Fibroblast of peridontal ligament (primary cell): ENCODE data around the gene BDH1.

ENCODE experiments used
- DNase-seq: peaks from one replicate; pipeline ENCODE4 v3.0.0-alpha.2; 2010; ENCODE audit errors: extremely low read depth

Gene BDH1

DNA sequence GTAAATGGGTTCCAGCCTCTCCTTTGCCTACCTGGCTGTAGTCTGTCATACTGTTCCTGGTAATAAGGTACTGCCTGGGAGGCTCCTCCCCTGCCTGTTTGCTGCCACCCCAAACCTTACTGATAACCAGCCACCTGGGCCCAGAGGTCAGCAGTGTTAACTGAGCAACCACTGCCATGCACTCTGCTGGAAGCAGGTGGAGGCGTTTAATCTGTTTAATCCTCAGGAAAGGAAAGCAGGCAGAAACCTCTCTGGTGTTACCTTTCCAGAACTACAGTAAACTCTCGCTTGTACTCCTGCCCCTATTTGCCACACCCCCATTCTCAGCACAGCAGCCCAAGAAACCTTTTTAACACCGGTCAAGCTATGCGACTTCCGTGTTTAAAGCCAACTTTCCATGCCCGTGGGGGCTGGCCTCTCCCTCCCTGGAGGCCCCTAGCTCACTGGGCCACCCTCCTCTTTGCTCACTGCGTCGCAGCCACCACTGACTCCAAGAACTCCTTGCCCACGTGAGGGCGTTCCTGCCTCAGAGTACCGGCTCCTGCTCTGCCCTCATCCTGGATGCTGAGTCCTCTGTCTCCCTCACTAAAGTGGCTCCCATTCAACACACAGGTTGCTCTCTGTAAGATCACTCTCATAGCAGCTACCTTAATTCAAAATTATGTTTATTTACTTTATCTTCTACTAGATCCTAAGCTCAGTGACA lies 8.3 kb downstream of the BDH1 start:
- DNase-seq, result no peak

DNA sequence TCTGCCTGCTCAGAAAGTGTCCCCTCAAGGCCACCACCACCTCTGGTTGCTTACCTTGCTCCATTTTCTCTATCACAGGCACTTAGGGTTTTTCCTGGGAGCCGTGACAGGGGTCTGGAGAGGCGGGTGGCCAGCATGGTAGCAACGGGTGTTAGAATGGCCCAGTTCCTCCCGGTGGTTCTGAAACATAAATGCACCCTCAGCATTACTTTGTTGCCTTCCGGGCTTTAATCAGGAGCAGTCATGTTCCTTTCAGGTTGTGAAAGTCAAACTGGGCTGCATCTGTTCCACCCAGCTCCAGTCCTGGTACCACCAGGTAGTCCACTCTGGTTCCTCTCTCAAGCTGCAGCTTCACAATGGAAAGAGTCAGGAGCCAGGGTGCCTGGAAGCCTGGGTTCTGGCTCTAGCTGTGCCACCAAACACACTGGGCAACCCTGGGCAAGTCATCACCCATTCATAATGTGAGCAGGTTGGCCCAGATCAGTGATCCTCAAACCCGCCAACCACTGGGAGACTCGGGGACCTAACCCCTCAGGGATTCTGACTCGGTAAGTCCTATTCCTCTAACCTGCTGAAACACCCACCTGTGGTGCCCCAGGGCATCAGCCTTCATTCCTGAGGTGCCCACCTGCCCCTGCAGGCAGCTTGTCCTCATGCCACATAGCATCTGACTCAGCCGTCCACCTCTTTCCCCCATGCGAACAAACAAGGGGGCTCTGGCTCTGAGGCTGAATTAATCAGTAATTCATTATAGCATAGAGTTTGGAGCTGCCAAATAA lies 9.3 kb downstream of the BDH1 start:
- DNase-seq, result no peak

DNA sequence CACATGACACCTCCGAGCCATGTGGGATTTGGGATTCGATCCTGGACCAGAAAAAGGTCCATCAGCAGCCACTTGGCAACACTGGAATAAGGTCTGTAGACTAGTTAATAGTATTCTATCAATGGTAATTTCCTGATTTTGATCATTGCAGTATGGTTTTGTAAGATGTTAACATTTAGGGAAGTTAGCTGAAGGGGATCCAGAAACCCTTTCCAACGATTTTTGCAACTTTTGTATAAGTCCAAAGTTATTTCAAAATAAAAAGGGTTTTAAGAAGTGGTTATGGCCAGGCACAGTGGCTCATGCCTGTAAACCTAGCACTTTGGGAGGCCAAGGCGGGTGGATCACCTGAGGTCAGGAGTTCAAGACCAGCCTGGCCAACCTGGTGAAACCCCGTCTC lies 10.2 kb downstream of the BDH1 start:
- no peak for DNase-seq

DNA sequence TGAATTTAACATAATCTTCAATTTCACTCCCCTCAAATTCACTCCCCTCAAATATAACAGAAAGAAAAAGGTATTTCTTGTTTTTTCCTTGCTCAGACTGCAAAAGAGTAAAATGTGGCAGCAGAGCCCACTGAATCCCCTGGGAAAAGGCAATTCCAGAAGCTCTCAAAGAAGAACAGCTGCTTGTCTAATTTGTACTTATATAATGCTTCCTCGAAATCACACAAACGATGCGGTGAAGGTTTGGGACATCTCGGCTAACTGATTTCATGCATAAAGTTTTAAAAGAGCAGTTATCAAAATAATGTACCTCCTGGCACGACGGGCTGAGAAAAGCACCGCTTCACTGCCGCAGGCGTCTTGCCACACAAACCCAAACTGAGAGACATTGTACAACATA lies 10.7 kb downstream of the BDH1 start:
- no peak for DNase-seq

DNA sequence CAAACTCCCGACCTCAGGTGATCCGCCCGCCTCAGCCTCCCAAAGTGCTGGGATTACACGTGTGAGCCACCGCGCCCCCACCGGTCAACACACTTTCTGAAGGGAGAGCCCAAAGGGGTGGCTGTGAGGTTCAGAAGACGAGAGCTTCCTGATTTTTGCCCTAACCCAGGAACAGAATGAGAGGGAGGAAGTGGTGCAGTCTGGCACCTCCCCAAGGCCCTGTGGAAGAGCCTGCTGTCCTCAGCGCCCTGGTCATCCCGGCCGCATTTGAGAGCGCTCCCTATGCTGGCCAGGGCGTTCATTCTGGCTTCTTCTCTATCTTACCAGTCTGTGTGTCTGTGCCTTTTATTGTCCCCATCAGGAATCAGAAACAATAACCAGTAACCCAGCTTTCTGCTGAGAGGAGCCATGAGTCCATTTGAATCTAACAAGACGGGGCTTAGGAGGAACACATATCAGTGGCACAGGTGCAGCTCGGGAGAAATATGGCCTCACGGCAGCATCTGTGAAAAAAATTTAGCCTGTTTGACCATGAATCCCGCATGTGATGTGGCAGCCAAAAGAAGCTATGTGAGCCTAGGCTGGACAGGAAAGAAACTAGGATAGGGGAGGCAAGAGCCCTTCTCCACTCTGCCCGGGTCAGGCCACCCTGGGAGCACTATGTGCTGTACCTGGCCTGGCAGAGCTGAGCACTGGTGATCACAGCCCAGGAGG lies 12.9 kb downstream of the BDH1 start:
- no peak for DNase-seq

DNA sequence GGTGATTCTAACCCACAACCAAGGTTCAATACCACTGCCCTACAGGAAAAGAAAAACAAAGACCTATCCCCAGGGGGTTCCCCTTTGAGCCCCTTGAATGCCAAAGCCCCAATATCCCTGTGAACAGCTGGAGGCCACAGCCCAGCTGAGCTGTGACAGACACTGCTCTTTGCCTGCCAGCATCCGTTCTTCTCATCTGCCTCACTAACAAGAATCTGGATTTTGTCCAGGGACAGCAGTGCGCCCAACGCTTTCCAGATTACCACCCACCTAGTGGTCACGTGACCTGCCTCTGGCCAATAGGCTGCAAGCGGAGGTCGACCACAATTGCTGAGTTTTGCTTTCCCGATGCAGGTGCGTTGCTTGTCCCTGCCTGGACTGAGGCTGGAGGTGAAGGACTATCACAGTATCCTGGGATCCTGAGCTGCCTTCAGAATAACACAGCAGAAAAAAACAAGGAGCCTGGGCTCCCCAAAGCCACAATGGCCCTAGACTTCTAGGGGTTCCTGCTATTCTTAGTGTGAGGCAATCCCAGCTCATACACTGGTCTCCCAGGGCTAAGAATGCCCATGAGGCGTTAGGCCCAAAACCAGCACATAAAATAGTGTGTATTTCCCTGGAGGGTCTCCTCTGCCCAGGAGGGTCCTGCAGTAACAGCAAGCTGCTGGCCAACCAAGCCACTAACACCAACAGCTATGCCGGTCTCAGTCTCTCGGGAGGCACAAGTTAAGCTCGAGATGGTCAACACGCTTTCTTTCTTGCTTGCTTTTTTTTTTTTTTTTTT lies 13.8 kb downstream of the BDH1 start:
- peak; percentile 43 for DNase-seq

DNA sequence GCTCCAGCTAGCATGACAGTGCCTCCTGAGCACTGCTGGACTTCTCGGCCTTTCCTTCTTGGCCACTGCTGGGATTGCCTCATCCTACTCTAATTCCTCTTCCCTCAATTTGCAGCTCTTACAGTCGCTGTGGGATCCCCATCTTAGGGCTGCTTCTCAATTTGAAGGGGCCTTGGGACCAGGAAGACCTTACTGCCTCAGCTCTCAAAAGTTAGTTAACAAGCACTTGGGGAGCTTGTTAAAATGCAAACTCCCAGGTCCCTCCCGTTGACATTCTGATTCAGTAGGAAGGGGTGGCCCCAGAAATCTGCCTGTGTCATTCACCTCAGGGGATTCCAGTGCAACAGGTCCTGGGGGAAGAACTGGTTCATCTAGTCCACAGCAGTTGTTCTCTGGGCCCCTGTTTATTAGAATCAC lies 14.8 kb downstream of the BDH1 start:
- no peak for DNase-seq

DNA sequence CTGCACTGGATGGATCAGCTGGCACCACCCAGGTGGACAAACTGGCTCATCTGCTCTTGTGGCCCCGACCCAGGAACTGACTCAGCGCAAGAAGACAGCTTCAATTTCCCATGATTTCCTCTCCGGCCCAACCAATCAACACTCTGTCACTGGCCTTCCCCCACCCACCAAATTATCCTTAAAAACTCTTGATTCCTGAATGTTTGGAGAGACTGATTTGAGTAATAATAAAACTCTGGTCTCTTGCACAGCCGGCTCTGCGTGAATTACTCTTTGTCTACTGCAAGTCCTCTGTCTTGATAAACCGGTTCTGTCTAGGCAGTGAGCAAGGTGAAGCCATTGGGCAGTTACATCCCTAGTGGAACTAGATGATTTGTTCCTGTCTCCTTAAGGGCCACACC lies 16.1 kb downstream of the BDH1 start:
- no peak for DNase-seq

DNA sequence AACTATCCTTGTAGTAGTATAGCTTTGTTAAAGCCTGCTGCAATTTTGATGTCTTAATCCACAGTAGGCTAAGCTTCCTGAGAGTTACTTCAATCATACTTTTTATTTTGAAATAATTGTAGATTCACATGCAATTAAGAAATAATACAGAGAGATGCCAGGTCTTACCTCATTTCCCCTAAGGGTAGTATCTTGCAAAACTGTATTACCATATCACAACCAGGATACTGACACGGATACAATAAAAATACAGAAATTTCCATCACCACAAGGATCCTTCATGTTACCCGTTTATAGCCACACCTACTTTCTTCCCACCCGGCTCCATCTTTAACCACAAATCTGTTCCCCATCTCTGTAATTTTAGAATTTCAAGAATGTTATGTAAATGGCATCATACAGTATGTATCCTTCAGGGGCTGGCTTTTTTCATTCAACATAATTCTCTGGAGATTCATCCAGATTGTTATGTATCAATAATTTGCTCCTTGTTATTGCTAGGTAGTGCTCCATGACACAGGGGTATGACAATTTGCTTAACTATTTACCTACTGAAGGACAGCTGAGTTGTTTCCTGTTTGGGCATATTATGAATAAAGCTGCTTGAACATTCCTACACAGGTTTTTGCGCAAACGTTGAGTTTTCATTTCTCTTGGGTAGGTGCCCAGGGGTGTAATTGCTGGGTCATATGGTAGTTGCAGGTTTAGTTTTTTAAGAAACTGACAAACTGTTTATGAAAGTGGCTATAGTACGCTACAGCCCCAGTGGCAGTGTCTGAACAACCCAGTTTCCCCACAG lies 21.6 kb downstream of the BDH1 start:
- peak; percentile 36 for DNase-seq

DNA sequence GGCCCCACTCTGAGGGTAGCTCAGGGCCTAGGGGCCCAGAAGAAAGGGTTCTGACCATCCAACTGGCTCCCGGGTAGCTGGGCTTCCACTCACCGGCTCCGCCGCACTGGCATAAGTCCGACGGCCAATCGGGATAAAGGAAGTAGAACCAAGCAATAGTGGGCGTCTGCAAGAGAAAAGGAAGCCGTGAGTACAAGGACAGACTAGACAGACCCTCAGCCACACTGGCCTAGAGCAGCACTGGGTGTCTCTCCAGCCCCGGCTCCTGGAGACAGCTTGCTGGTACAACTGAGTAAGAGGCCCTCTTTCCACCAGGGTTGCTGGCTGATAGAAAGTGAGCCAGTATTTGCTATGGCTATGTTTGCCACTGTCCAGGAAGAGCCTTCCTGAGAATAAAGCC lies 22.4 kb downstream of the BDH1 start:
- no peak for DNase-seq

DNA sequence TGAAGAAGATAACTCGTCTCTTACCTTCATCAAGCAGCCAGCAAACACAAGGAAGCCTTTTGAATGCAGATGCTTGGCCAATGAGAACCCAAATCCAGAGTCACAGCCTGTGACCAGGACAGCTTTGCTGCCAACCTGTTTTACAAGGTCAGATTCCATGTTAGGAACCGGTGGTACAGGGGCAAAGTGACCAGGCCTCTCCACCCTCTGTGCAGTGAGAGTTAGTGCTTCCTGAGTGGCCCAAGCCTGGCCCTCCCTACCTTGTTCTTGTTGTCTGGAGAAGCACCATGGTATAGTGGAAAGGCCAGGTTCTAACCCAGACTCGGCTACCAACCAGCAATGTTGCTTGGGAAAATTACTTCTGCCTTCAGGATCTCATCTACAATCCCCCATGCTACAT lies 23.4 kb downstream of the BDH1 start:
- no peak for DNase-seq

DNA sequence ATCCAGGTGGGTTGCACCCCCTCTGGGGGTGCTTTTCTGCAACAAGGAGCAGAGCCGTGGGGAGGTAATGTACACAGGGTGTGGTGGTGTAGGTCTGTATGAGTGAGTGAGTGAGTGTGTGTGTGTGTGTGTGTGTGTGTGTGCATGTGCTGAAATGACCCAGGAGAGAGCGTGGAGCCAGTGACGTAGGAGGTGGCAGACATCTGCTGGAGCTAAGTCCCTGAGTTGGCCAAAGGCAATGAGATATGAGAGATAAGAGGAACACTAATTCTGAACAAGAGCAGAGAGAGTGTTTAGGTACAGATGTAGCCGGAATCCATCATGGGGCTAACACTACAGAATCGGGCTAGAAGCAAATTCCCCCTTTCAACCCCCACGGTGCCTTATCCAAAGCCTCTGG lies 27.6 kb downstream of the BDH1 start:
- no peak for DNase-seq

DNA sequence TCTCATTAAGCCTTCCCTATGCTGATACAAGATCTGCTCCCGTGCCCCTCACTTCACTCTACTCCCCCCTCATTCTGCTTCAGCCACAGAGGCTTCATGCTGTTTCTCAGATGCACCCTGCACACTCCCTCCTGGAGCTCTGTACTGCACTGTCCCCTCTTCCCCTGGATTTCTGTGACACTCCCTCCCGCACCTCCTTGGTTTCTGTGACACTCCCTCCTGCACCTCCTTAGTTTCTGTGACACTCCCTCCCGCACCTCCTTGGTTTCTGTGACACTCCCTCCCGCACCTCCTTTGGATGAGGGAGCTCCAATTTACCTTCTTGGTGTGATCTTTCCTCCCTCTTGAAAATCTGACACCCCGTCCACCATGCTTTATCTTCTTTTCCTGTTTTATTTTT lies 28.2 kb downstream of the BDH1 start:
- no peak for DNase-seq

DNA sequence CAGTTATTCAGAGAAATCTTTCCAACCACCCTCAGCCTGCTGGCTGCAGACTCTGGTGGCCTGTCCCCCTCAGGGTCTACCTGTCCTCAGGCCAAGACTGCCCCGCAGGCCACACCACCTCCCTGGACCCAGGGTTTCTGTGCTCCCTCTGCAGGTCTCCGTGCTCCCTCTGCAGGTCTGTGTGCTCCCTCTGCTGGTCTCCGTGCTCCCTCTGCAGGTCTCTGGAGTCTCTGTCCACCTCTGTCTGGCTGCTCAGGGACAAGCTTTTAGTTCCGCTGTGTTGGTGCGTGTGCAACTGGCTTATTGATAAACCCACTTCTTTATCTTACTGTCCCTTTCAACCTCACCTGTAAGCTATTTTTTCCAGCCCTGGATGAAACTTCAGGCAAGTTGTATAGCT lies 30.1 kb downstream of the BDH1 start:
- no peak for DNase-seq

DNA sequence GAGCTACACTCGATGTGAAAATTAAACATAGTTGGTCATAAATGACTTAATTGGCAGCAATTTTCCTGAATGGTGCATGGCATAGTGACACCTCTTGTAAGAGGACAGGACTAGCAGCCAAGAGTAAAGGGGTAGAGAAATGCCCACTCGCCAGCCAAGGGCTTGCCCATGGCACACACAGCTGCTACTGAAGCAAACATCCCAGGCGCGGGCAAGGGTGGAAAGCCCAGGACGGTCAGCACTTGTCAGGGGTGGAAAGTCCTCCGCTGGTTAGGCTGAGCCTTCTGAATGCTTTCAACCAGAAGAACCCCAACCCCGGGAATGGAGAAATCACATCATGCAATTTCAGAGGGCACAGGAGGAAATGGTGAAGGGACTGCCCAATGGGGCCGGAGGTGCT lies 31.6 kb downstream of the BDH1 start:
- DNase-seq, result no peak

DNA sequence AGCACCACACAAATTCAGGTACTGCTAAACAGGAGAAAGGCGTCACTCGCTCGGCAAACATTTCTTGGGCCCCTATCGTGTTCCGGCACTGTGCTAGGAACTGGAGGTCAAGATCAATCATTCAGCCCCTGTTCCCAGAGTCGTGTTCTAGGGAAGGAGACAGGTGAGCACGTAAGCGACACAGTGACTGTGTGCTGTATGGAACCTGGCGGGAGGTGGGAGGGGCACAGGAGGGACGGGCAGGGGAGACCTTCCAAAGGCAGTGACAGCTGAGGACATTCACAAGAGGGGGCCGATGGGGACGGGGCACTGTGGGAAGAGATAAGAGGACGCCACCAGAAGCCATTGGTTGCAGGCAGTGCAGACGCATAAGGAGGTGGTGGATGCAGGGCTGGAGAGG lies 32.2 kb downstream of the BDH1 start:
- no peak for DNase-seq

DNA sequence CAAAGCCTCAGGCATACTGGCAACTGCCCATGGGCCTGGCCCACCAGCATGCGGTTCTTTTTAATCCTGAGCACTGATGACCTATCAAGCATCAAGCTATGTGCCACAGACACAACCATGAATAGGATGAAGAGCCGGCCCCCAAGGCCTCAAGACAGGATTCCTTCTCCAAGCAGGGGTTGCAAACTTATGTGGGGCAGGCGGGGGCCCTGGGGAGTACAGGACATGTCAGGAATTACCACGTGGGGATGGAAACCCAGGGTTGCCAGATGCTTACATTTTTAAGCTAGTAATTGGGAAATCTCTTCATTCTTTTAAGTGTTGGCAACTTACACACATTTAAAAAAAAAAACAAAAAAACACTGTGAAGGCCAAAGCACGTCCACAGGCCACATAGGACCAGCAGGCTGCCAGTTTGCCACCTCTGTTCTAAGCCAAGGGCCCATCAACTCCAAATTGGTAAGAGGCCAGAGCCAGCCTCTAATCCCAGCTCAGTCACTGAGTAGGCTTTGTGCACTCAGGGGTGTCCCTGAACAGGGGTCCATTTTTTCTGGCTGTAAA lies 32.8 kb downstream of the BDH1 start:
- DNase-seq, result peak; percentile 77

DNA sequence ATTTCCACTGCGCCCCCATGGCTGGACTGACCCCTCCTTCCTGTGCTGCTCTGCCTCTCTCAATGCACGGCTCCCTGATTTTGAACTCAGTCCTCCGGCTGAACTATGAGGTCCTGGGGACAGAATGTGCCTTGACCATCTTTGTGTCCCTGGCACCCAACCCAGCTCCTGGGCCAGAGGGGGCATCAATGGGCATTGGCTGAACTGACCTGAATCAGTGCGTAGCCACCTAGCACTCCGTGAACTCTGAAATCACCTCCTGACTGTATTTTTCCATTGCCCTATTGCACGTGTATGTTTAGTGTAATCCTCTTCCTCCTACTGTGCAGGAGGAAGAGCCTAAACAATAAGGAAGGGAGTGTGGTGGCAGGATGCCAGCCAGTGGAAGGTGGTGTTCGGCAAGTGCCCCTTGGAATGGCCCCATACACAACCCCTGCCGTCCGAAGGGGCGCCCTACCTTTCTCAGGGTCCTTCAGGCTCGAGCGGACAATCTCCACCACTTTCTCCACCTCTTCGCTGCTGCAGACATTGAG lies 33.5 kb downstream of the BDH1 start:
- no peak for DNase-seq

DNA sequence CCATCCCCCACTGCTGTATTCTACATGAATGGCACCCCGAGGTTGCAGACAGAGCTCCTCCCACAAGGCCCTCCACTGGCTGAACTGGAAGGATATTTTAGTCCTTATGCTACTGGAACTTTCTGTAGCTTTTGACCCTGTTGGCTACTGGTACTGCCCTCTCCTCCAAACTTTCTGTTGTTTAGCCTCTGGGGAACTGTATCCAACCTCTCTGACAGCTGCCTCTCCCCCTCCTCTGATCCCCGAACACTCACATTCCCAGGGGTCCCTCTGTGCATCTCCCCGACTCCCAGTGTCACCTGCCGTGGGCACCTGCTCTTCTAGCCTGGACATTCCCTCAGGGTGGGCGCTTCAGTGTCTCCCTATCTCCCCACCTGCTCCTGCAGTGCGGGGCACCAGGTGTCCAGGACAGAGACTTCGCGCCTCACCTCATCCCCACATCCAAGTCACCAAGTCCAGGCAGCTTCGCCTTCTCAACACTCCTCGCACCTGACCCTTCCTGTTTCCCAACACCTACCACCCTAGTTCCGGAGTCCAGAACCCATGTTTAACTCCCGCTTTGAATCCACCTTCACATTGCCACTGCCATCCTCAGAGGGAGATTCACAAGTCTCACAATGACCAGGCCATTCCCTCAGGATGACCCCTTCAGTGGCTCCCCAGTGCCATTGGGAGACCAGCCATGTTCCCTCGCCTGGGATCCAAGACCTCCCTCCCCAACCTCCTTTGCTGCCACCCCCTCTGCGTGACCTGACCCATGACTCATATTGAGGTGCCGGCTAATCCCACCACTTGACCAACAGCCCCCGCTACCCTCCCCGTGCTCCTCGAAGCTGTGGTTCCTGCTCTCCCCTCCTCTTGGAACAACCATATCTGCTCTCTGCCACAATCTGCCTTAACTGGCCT lies 34.2 kb downstream of the BDH1 start:
- DNase-seq, result no peak
